NCI-H82 treated with DMSO at 0.1 percent for 48 hours (cell line): ENCODE results near the gene EZR.

Source experiments
- DNase-seq: peaks from one replicate; lab custom pipeline; 2025; ENCODE audit not compliant: unreplicated experiment; lab: John Stamatoyannopoulos, UW

Gene EZR

GRCh38 chr6:158819977-158820622, 932 bp upstream of the EZR start:
- no peak for DNase-seq

DNA sequence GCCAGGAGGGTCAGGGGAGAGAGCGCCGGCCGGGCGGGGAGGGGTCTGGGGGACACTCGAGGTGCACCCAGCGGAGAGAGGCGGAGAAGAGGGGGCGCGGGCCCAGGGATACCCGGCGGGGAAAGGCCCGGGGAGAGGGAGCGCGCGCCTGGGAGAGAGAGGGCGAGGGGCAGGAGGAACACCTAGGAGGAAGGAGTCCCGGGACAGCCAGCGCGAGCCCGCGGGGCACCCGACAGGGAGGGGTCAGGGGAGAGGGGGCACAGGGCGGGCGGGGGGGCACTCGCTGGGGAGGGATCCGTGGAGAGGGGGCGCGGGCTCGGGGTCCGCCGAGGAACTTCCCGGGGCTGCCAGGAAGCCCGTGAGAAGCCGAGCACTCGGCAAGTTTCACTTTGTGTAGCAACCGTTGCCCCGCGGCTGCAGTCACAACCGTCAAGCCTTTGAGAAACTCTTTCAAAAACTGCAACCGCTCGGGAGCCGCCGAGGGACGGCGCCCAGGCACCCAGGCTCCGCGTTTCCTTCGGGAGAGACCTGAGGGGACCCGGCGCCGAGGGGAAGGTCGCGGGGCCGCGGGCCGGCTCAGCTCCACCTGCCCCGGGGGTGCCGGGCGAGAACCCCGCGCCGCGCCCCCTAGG, 471 bp downstream of the EZR start:
- no peak for DNase-seq

- no peak for DNase-seq
These were observed 1.2 kb downstream of the EZR start for GRCh38 chr6:158817728-158818580.

GRCh38 chr6:158816803-158817727, 2.1 kb downstream of the EZR start:
- DNase-seq, result no peak

DNA sequence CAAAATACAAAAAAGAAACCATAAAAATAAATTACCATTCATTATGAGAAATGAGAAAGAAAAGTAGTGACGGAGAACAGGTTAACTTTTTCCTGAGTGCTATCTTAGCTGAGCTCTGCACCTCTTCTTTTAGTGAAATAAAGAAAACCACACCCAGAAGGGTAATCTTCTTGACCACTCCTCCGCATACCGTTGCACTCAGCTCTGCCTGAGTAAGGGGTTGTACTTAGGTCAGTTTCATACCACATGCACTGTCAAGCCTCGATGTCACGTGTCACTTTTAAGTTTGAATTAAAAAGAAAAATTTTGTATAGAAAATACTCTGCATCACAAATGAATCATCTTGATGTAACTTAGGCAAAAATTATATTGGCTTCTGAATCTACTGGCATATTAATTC, 2.8 kb downstream of the EZR start:
- no peak for DNase-seq

GRCh38 chr6:158815907-158816306, 3.3 kb downstream of the EZR start:
- no peak for DNase-seq

DNA sequence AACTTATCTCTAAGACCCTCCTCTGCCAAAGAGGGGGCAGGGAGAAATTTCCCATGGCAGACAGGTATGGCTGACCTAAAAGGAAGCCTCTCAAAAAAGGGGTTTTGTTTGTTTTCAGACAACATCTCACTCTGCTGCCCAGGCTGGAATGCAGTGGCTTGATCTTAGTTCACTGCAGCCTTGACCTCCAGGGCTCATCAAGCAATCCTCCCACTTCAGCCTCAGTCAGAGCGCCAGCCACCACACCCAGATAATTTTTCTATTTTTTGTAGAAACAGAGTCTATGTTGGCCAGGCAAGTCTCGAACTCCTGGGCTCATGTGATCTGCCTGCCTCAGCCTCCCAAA, 3.8 kb downstream of the EZR start:
- DNase-seq, result no peak

DNA sequence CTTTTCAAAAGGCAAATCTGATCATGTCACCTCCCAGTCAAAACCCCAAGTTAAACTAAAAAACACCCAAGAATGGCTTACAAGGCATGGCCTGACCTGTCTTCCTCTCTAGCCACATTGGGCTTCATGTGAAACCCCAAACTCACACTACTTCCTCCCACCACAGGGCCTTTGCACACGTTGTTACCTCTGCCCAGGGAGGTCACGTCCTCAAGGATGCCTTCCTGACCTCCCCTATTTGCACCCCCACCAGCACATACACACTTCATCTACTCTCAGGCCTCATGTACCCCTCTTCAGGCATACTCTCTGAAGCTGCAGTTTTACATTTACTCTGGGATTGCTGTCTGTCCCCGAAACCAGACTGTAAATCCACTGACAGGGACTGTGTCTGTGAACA, 6.1 kb downstream of the EZR start:
- no peak for DNase-seq

DNA sequence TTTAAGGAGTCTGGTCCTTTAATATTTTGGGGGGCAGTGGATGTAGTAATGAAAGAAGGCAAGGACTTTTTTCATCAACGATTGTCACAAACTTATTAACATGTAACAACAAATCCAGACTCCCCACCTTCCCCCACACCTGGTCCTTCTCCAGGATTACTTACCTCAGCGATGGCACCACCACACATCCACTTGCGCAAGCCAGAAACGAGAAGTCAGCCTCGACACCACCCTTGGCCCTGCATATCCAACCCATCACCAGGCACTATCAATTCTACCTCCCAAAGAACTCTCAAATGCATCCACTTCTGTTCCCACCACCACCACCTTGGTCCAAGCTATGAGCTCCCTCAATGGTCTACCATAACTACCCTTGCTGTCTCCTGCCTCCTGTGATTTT, 6.6 kb downstream of the EZR start:
- DNase-seq, result no peak

DNA sequence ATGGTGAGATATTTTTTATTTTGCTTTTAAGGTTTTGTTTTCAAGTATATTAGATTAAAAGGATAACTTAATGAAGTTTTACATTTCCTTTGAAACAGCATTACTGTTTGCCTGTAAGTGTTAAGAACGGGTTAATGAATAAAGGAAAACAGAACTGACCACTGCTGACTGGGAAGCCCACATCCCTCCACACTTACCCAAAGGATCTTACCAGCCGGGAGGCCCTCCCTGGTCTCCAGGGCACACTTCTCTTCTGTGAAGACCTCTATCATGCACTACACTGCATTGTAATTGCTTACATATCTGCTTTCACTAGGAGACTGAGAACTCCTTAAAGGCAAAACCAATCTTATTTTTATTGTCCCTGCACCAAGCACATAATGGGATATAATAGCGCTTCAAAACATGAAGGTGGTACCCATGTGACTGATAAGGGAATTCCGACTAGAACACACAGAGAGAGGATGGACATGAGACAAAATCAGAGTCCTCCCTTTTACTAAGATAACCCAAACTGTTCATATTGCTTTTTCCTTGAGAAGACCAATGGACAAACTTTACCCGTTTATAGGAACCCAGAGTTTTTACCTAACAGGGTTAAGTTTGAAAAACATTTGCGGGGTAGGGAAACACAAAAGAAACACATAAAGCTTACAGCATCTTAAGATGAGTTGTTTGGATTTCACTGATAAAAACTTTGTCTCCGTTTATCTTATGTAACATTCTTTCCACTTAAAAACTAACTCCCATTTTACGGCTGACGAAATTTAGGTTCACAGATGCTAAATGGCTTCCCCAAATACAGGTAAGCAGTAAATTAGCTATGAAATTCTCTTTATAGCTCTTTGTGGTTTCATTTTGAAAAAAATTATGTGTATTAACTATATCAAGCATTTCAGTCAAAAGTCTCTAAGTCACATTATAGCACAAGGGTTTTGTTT, 8.7 kb downstream of the EZR start:
- no peak for DNase-seq

- DNase-seq, result no peak
These were observed 10.1 kb downstream of the EZR start for GRCh38 chr6:158808941-158809678.

DNA sequence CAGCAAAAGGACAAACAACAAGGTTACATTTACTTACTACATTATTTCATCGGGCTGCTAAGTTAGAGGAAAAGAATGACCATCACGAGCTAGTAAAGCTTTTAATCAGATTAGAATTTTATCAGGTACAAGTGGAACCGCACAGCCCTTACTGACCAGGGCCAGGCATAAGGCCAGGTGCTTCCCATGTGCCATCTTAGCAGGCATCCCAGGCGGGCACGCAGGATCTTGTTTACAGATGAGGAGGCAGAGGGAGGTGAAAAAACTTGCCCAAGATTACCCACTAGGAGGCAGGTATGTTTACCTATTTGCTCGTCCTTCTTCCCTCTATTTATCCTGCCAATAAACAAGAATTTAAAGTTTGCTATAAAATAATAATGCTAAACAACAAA, 10.7 kb downstream of the EZR start:
- no peak for DNase-seq

- no peak for DNase-seq
These were observed 11.4 kb downstream of the EZR start for GRCh38 chr6:158807515-158808441.

DNA sequence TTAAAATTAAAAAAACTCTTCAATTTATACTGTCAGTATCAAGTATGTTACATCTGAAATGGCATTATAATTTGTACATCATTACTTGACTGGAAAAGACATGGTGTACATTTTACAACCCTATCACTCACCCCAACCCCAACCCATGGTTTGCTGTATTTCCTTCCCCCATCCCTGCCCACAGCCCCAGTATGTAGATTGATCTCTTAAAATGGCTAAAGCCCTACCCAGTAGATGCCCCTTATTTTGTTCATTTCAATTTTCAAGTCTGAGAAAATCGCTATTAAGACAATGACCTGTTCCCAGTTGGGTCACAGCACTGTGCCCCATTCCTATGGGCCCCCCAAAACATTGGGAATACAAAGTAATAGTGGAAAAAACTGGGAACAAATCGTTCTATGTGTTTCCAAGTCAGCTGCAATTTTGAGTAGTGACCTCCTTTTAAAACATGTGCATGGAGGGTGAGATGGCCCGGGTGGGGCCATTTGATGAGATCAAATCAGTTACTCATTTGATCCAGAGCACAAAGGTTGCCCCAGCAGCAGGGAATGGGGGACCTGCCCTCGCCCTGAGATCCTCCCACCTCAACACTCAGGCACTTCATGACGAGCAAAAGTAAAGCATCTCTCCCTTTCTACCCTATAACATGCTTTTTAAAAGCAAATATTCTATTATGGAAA, 13.3 kb downstream of the EZR start:
- no peak for DNase-seq

GRCh38 chr6:158804207-158804606, 15.0 kb downstream of the EZR start:
- DNase-seq, result no peak

DNA sequence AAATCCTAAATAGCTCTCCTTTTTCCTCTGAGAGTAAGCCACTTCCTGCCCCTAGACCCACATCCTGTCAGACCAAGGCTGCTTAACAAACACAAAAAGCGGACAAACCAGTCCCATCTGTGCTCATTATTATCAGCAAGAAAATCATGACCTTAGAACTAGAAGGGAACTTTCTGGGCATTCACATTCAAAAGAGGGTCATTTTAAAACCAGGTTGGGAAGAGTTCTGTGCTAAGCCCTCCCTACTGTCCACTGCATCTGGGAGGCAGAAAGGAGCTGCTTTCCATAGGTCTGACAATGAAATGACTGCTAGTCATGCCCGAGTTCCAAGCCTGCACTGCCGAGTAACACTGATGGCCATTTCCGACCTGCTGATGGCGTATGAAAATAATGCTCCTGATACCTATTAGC, 15.4 kb downstream of the EZR start:
- DNase-seq, result no peak

GRCh38 chr6:158801655-158802294, 17.4 kb downstream of the EZR start:
- no peak for DNase-seq
